Activated CD4-positive, alpha-beta T cell treated with anti-CD3 and anti-CD28 coated beads, Interleukin-2, amount 50 U/mL, for 48 hours (primary cell): Measurements from ENCODE around the gene N4BP2.
"Not testable (repeated sequence)": the region's sequence is repeated elsewhere in the genome, so short reads cannot be mapped to it uniquely, and the experiment has no call there.

Experiments used
- DNase-seq, 2 experiments: peaks; one replicate each; pipeline ENCODE4 v3.0.0-alpha.2; 2020

The N4BP2 gene

DNA sequence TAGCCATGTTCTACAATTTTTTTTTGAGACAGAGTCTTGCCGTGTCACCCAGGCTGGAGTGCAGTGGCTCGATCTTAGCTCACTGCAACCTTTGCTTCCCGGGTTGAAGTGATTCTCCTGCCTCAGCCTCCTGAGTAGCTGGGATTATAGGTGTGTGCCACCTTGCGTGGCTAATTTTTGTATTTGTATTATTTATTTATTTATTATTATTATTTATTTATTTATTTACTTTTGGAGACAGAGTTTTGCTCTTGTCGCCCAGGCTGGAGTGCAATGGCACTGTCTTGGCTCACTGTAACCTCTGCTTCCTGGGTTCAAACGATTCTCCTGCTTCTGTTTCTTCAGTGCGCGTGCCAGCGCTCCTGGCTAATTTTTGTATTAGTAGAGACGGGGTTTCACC, 36.8 kb downstream of the N4BP2 start:
- not testable (repeated sequence) for DNase-seq

DNA sequence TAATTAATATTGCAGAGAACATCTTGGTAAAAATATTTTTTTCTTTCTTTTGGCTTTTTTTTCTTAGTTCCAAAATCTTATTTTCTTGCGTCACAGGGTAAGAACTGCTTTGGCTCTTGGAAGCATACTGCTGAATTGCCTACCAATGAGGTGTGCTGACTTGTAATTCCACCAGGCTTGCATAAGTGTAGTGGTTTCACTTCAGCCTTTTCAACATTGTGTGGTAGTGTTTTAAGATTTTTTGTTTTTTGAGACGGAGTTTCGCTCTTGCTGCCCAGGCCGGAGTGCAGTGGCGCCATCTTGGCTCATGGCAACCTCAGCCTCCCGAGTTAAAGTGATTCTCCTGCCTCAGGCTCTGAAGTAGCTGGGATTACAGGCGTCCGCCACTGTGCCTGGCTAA, 42.4 kb downstream of the N4BP2 start:
- no peak for DNase-seq

DNA sequence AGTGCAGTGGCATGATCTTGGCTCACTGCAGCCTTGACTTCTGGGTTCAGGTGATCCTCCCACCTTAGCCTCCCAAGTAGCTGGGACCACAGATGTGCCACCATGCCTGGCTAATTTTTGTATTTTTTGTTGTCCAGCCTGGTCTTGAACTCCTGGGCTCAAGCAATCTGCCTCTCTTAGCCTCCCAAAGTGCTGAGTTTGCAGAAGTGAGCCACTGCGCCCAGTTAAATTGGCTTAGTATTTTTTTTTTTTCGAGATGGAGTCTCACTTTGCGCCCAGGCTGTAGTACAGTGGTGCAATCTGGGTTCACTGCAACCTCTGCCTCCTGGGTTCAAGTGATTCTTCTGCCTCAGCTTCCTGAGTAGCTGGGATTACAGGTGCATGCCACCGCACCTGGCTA, 50.5 kb downstream of the N4BP2 start:
- not testable (repeated sequence) for DNase-seq

DNA sequence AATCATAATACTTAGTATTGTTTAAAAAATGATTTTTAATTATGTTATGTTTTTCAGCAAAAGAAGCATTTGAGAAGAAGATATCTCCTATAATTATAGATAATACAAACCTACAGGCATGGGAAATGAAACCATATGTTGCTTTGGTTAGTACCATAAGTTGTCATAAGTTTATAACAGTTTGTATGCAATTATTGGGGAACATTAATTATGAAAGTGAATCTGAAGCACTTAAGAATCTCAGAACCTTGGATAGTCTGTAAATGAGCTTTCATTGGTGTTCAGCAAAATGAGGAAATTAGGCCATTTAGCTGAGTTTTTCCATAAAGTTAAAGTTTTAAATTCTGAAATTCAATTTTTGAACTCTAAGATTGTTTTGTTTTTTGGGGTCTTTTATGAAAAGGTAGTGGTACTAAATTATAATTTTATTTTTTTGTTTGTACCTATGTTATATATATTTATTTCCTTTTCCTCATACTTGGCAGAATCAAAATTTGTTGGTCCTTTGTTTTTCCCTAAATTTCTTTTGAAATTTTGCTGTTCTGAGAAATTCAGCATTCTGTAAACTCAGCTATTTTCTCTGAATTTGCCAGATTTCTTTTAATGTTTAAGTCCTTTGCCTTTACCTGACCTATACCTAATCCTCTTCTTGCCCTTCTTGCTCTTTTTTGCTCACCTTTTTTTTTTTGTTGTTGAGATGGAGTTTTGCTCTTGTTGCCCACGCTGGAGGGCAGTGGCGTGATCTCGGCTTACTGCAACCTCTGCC, 55.6 kb downstream of the N4BP2 start:
- no peak for DNase-seq

DNA sequence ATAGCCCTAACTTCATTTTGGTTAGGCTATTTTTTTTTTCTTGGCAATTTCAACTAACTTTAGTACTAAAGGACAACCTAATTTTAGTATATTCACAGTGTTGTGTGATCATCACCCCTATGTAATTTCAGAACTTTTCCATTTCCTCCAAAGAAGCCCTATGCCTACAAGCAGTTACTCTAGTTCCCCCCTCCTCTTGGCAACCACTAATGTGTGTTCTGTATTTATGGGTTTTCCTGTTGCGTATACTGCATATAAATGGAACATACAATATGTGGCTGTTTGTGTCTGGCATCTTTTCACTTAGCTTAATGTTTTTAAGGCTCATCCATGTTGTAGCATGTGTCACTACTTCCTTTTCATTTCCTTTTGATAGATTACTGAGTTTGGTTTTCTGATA, 57.6 kb downstream of the N4BP2 start:
- DNase-seq, result no peak

DNA sequence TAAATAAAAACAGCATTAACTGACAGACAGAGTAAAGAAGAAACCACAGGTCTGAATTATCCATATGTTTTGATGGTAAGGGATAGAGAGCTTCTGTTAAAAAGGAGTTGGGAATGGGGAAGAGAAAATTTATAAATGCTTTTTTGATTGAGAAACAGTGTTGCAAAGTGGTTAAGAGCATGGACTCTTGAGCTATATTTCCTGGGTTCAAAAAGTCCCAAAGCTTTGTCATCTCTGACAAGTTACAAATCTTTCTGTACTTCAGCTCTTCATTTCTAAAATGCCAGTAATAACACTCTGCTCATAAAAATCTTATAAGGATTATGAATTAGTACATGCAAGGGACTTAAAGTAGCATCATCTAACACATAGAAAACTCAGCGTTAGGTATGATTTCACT, 62.2 kb downstream of the N4BP2 start:
- no peak for DNase-seq

DNA sequence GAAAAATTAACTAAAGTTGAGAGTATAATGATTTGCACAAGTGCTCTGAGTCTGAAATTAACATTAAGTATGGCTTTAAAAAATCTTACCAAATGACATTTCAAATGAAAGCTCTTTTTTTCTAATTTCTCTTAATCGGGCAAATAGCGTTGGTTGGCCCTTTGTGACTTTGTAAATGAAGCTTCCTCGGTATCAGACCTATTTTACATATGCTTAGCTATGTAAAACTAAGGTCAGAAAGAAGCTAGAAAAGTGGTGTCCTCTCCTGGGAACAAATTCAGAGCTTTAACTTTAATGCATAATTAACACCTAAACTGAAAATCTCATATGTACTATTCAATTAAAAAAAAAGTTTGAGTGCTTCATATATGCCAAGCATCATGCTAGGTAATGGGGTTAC, 62.7 kb downstream of the N4BP2 start:
- DNase-seq, result no peak

DNA sequence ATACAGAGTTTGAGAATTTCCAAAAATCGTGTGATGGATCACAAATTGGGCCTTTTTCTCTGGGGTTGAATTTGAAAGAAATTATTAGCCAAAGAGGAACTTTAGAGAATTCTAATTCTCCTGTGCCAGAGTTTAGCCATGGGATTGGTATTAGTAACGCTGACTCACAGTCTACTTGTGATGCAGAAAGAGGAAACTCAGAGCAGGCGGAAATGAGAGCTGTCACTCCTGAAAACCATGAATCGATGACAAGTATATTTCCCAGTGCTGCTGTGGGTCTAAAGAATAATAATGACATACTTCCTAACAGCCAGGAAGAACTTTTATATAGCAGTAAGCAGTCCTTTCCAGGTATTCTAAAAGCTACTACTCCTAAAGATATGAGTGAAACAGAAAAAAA, 64.9 kb downstream of the N4BP2 start:
- no peak for DNase-seq

DNA sequence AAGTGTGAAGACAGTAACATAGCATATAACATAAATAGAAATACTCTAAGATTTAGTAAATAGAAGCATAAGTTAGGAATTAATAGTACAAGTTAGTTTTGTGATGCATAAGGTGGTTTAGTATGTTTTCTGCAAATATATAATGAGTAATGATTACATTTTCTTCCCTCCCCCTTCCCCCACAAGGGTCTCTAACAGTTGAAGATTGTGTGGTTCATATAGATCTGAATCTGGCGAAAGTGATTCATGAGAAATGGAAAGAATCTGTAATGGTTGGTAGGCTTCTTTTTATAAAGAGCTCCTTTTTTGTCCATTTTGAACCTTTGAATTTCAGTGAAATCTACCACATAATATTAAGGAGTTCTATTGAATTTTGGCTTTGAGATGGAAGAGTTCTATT, 66.3 kb downstream of the N4BP2 start:
- no peak for DNase-seq

DNA sequence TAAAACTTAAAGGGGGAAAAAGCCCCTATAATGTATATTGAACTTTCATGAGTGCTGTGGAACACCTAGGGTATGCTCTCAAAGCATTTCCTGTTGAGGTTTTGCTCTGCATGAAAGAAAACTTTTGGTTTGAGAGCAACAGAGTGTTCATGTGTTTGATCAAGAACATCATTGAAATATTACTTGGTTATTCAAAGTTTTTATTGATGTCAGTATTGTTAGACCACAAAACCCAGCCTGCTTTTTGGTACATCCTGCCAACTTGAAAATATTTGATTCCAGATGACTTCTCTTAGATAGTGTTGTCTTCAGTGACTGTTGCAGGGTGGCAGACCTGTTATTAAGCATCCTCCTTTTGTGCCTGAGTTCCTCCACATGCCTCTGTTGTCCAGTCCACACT, 68.0 kb downstream of the N4BP2 start:
- no peak for DNase-seq

DNA sequence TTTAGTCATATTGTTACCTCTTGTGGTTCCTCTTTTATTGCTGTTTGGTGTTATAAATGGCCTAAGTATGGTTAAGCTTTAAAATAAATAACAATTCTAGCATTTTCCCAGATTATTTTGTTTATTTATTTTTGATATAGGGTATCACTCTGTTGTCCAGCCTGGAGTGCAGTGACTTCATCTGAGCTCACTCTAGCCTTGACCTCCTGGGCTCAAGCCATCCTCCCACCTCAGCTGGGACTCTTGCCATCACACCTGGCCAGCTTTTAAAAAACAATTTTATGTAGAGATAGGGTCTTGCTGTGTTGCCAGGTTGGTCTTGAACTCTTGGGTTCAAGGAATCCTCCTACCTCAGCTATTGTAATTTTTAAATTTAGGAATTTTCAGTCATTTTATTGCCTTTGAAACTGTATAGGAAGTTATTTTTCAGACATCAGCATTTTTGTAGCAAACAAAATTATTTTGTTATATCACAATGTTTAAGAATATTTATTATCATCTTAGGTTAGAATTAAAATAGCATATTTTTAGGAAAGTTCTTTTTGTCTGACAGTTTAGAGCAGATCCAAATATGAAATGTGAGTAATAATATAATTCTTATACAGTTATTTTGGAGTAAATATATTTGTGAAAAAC, 73.9 kb downstream of the N4BP2 start:
- no peak for DNase-seq

DNA sequence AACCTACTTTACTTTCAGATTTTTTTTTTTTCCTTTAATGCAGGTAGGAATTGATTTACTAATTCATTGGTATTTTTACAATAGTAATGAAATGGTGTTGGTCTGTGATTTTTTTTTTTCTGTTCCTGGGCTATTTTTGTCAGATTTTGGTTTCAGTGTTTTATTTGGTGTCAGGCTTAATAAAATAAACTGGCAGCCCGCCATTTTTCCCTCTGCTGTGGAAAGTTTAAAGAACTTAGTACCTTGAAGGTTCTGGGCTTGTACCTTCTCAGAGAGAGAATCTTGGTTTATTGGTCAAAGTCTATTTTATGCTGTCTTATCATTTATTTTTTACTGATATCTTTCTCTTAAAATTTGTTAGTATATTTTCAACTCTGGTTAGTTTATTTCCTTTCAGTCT, 76.2 kb downstream of the N4BP2 start:
- DNase-seq, result no peak

DNA sequence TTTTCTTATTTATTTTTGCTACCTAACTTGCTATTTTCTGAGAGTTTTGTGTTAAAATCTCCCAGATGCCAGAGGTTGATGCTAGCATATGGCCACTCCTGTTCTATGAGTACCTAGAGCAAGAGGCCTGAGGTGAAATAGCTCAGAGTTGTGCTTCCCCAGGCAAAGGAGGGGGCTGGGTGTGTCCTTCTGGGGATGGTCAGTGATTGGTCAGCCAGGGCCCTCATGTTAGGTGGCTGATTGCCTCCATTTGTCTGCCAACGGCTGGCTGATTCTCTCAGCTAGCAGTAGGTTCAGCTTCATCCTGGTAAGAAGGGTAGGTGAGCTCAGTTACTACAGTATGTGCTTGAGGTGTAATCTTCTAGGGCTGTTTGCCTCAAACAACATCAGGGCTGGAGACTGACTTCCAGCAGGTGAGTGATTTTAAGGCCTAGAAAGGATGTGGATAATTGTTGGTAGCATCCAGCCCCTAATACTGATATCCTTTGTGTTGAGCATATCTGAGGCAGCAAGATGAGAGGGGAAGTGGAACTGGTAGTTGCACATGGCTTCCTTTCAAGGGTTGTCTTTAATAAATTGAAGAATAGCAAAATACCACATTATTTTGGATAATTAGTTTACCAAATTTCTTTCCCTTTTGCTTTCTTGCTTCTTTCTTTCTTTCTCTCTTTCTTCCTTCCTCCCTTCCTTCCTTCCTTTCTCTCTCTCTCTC, 77.7 kb downstream of the N4BP2 start:
- DNase-seq, result no peak

DNA sequence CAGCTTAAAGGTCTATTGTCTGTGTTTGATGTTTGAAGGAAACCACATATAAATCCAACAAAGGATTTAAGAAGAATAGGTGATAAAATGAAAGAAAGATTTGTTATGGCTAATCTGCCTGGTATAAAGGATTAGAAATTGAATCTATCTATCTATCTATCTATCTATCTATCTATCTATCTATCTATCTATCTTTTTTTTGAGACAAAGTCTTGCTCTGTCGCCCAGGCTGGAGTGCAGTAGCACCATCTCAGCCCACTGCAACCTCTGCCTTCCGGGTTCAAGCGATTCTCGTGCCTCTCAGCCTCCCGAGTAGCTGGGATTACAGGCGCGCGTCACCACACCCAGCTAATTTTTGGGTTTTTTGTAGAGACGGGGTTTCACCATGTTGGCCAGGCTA, 79.6 kb downstream of the N4BP2 start:
- DNase-seq, result not testable (repeated sequence)

DNA sequence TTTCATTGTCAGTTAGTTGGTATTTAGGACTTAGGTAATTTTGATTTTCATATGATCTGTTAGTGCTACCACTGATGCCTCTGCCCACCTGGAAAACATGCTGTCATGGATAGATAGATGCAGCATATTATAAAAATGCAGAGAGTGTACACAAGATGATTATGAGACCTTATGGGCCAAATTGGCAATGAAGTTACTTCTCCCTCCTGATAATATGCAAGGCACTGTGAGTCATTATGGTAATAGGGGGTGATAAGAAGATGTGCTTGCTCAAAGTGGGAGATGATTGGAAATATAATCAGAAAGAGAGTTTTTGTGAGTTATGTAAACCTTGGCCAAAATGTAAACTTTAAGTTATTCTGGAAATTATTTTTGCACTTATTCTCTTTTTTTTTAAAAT, 83.5 kb downstream of the N4BP2 start:
- DNase-seq, result no peak

DNA sequence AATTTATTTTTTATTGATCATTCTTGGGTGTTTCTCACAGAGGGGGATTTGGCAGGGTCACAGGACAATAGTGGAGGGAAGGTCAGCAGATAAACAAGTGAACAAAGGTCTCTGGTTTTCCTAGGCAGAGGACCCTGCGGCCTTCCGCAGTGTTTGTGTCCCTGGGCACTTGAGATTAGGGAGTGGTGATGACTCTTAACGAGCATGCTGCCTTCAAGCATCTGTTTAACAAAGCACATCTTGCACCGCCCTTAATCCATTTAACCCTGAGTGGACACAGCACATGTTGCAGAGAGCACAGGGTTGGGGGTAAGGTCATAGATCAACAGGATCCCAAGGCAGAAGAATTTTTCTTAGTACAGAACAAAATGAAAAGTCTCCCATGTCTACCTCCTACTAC, 83.9 kb downstream of the N4BP2 start:
- DNase-seq, result not testable (repeated sequence)

DNA sequence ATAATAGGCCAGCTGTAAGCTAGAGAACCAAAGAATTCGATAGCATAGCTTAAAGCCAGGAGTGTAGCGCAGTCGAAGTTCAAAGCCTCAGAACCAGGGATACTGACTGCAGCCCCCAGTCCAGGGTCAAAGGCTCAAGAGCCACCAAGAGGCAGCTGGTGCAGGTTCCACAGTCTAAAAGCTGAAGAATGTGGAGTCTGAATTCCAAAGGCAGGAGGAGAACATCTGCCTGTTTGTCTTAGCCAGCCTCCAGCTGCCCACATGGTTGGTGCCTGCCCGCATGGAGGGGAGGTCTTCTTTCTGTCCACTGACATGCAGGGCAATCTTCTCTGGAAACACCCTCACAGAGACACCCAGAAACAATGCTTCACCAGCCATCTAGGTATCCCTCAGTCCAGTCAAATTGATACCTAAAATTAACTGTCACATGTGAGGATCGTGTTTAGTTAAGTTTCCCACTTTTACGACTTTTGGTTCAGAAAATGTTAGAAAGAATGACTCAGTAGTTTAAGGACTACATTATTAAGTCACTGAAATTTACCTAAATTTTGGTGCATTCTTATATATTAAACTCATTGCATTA, 87.4 kb downstream of the N4BP2 start:
- no peak for DNase-seq

DNA sequence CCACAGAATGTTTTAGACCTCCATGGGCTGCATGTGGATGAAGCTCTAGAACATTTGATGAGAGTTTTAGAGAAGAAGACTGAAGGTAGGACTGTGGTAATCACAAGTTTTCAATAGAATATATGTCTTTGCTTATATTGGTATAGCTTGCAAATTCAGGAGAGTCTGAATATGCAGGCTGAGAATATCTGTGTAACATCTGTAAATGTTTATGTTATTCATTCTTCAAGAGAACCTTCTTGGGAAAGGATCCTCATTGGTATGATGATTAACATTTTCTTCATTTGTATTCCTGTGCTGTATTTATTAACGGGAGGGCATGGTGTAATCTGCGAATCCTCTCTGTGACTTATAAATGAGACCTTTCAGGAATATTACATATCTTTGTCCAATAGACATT, 88.1 kb downstream of the N4BP2 start:
- DNase-seq, result no peak

DNA sequence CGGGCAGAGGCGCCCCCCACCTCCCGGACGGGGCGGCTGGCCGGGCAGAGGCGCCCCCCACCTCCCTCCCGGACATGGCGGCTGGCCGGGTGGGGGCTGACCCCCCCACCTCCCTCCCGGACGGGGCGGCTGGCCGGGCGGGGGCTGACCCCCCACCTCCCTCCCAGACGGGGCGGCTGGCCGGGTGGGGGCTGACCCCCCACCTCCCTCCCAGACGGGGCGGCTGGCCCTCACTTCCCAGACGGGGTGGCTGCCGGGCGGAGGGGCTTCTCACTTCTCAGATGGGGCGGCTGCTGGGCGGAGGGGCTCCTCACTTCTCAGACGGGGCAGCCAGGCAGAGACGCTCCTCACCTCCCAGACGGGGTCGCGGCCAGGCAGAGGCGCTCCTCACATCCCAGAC, 90.8 kb downstream of the N4BP2 start:
- not testable (repeated sequence) for DNase-seq

DNA sequence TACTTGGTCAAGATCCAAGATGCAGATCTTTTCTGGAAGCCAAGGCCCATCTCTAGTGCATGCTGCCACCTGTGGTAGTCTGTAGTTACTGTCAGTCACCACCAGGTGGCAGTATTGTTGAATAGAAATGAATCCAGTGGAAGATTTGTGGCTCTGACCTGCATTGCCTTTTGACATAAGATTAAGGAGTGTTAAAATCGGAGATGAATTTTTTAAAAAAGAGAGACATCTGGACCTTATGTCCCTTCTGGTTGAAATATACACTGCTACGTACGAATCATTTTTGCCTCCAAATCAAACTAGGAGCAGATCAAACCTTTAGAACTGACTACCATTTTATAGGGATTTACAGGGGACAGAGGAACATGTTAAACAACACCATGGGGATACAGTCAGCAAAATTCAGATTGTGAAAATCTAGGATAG, 93.3 kb downstream of the N4BP2 start:
- DNase-seq, result peak; percentile 62 to 71

DNA sequence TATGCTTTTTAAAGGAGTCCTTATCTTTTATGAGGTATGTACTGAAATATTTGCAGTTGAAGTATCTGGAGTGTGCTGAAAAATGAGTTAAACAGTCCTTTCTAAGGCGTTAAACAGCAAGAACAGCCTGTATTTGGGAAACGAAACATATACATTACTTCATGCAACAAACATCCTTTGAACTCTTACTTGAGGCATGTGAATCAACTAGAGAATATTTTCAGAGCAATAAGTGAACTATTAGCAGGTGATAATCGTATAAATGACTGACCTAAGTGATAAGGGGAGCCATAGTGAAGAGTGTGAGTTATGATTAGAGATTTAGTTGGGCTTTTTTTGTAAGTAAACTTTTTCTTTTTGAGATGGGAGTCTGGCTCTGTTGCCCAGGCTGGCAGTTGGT, 94.3 kb downstream of the N4BP2 start:
- no peak for DNase-seq

DNA sequence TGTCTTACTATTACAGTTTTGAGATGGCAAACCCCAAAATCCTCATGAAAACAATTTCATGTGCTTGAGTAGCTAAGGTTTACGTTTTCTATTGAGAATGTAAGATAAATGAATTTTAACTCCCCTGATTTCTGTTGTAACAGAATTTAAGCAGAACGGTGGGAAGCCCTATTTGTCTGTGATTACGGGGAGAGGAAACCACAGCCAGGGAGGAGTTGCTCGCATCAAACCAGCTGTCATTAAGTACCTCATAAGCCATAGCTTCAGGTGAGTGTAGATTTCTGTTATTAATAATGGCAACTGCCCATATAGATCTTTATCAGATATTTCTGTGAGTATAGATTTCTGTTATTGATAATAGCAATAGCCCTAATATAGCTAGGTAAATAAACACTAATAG, 96.0 kb downstream of the N4BP2 start:
- no peak for DNase-seq

DNA sequence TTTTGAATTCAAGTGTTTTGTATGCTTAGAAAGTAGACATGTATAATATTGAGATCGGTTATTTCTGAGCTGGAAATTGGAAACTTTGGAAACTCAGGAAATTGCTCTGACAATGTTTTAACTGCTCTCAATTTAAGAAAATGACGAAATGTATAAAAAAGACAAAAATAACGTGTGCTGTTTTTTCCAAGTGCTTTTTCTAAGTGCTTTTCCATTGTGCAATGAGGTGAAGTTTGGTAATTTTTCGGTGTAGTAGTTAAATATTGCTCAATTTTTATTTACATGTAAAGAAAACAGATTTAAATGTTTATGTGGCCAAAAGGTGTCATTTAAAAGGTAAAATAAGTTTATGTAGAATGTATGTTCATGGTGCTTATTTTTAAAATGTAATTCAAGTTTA, 100.8 kb downstream of the N4BP2 start:
- DNase-seq, result no peak

DNA sequence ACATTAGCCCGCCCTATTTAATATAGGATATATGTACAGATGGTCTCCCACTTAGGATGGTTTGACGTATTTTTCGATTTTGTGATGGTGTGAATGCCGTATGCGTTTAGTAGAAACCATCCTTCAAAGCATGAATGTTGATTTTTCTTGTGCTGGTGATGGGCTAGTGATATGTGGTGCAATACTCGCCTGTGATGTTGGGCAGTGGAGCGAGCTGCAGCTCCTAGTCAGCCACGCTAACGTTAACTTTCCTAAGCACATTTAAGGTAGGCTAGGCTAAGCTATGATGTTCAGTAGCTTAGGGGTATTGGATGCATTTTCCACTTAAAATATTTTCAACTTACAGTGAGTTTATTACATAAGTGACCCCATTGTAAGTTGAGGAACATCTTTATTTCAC, 103.6 kb downstream of the N4BP2 start:
- DNase-seq, result no peak
